Measurements from ENCODE around the gene XIRP2. TPM values are rescaled to one million over a fixed set of nuclear protein-coding genes. Genes with fewer than 3 reads are reported as not detected.

The XIRP2 gene
- total and polyA plus RNA-seq, 2 of the 8 experiments (the other 6 are each of a cell fraction or from before 2014, with no cell fraction given), result 0.11 TPM; not detected in 1

GRCh38 chr2:167132906-167133555, 244.8 kb downstream of the XIRP2 start (continued):
- TF ChIP-seq, protein P1, sequence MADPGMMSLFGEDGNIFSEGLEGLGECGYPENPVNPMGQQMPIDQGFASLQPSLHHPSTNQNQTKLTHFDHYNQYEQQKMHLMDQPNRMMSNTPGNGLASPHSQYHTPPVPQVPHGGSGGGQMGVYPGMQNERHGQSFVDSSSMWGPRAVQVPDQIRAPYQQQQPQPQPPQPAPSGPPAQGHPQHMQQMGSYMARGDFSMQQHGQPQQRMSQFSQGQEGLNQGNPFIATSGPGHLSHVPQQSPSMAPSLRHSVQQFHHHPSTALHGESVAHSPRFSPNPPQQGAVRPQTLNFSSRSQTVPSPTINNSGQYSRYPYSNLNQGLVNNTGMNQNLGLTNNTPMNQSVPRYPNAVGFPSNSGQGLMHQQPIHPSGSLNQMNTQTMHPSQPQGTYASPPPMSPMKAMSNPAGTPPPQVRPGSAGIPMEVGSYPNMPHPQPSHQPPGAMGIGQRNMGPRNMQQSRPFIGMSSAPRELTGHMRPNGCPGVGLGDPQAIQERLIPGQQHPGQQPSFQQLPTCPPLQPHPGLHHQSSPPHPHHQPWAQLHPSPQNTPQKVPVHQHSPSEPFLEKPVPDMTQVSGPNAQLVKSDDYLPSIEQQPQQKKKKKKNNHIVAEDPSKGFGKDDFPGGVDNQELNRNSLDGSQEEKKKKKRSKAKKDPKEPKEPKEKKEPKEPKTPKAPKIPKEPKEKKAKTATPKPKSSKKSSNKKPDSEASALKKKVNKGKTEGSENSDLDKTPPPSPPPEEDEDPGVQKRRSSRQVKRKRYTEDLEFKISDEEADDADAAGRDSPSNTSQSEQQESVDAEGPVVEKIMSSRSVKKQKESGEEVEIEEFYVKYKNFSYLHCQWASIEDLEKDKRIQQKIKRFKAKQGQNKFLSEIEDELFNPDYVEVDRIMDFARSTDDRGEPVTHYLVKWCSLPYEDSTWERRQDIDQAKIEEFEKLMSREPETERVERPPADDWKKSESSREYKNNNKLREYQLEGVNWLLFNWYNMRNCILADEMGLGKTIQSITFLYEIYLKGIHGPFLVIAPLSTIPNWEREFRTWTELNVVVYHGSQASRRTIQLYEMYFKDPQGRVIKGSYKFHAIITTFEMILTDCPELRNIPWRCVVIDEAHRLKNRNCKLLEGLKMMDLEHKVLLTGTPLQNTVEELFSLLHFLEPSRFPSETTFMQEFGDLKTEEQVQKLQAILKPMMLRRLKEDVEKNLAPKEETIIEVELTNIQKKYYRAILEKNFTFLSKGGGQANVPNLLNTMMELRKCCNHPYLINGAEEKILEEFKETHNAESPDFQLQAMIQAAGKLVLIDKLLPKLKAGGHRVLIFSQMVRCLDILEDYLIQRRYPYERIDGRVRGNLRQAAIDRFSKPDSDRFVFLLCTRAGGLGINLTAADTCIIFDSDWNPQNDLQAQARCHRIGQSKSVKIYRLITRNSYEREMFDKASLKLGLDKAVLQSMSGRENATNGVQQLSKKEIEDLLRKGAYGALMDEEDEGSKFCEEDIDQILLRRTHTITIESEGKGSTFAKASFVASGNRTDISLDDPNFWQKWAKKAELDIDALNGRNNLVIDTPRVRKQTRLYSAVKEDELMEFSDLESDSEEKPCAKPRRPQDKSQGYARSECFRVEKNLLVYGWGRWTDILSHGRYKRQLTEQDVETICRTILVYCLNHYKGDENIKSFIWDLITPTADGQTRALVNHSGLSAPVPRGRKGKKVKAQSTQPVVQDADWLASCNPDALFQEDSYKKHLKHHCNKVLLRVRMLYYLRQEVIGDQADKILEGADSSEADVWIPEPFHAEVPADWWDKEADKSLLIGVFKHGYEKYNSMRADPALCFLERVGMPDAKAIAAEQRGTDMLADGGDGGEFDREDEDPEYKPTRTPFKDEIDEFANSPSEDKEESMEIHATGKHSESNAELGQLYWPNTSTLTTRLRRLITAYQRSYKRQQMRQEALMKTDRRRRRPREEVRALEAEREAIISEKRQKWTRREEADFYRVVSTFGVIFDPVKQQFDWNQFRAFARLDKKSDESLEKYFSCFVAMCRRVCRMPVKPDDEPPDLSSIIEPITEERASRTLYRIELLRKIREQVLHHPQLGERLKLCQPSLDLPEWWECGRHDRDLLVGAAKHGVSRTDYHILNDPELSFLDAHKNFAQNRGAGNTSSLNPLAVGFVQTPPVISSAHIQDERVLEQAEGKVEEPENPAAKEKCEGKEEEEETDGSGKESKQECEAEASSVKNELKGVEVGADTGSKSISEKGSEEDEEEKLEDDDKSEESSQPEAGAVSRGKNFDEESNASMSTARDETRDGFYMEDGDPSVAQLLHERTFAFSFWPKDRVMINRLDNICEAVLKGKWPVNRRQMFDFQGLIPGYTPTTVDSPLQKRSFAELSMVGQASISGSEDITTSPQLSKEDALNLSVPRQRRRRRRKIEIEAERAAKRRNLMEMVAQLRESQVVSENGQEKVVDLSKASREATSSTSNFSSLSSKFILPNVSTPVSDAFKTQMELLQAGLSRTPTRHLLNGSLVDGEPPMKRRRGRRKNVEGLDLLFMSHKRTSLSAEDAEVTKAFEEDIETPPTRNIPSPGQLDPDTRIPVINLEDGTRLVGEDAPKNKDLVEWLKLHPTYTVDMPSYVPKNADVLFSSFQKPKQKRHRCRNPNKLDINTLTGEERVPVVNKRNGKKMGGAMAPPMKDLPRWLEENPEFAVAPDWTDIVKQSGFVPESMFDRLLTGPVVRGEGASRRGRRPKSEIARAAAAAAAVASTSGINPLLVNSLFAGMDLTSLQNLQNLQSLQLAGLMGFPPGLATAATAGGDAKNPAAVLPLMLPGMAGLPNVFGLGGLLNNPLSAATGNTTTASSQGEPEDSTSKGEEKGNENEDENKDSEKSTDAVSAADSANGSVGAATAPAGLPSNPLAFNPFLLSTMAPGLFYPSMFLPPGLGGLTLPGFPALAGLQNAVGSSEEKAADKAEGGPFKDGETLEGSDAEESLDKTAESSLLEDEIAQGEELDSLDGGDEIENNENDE (IDR thresholded peaks at IDR 0.05; ENCODE audit: insufficient replicate concordance, low read length), result no peak
- TF ChIP-seq FOSL1 (IDR thresholded peaks at IDR 0.05; ENCODE audit: insufficient read depth, low read depth, low read length), result no peak
- TF ChIP-seq, protein P2, sequence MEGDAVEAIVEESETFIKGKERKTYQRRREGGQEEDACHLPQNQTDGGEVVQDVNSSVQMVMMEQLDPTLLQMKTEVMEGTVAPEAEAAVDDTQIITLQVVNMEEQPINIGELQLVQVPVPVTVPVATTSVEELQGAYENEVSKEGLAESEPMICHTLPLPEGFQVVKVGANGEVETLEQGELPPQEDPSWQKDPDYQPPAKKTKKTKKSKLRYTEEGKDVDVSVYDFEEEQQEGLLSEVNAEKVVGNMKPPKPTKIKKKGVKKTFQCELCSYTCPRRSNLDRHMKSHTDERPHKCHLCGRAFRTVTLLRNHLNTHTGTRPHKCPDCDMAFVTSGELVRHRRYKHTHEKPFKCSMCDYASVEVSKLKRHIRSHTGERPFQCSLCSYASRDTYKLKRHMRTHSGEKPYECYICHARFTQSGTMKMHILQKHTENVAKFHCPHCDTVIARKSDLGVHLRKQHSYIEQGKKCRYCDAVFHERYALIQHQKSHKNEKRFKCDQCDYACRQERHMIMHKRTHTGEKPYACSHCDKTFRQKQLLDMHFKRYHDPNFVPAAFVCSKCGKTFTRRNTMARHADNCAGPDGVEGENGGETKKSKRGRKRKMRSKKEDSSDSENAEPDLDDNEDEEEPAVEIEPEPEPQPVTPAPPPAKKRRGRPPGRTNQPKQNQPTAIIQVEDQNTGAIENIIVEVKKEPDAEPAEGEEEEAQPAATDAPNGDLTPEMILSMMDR (IDR thresholded peaks at IDR 0.05; ENCODE audit: control extremely low read depth in 1 of 3, insufficient read depth in 1 of 3, low read depth in 1 of 3, low read length in 3 of 3), result no peak
- TF ChIP-seq RFX5 (IDR thresholded peaks at IDR 0.05; ENCODE audit: borderline replicate concordance, low read depth, low read length), result no peak
- no peak for TF ChIP-seq GABPA (IDR thresholded peaks at IDR 0.05; ENCODE audit: borderline replicate concordance, insufficient read depth, low read length)

Data from H1 (cell line).